Fibroblast of mammary gland (primary cell): Measurements from ENCODE around the gene TYMP.

Experiments used
- DNase-seq: peaks from one replicate; pipeline ENCODE4 v3.0.0-alpha.2; 2010; ENCODE audit warnings: low read depth
- H3K4me3 ChIP-seq: 2 replicates; pipeline ENCODE4 v1.5.1; 2011; ENCODE audit warnings: low read depth, mild to moderate bottlenecking, low read length, moderate library complexity; ENCODE audit not compliant: control insufficient read depth
- CTCF ChIP-seq: conservative IDR thresholded peaks from 2 replicates; pipeline ENCODE4 v1.5.1; 2011; ENCODE audit warnings: low read depth, low read length, inconsistent platforms; ENCODE audit not compliant: control insufficient read depth, insufficient read depth

Gene TYMP

GRCh38 chr22:50529897-50530579 is at the start of gene TYMP:
TYMP (minus strand) TSS chr22:50530012; CDS start chr22:50529709, 303 bp downstream.
- peak within 1 kb of the TSS; percentile 55 for H3K4me3 ChIP-seq
- DNase-seq: peak; percentile 81
- no peak for TF ChIP-seq CTCF

- DNase-seq: no peak
- TF ChIP-seq CTCF: no peak
- H3K4me3 ChIP-seq: no peak overlapping the region
These were observed 49.0 kb upstream of the TYMP start for GRCh38 chr22:50578776-50579310.

GRCh38 chr22:50577987-50578775 is 48.4 kb upstream of the TYMP start, which contains the start of gene CPT1B:
CPT1B (minus strand) TSS chr22:50578427; CDS start chr22:50577915, 512 bp downstream.
- DNase-seq: peak; percentile 25
- no peak for TF ChIP-seq CTCF
- H3K4me3 ChIP-seq: no peak within 1 kb of the TSS

GRCh38 chr22:50577697-50577986 is 47.8 kb upstream of the TYMP start:
- DNase-seq: no peak
- no peak for TF ChIP-seq CTCF
- H3K4me3 ChIP-seq: no peak overlapping the region

GRCh38 chr22:50576806-50577696 is 47.2 kb upstream of the TYMP start:
- no peak overlapping the region for H3K4me3 ChIP-seq
- TF ChIP-seq CTCF: no peak
- DNase-seq: no peak

GRCh38 chr22:50576070-50576469 is 46.3 kb upstream of the TYMP start:
- DNase-seq: peak; percentile 56
- peak; percentile 41 for TF ChIP-seq CTCF

More at GRCh38 chr22:50576070-50576469, 46.3 kb upstream of the TYMP start:
- no peak overlapping the region for H3K4me3 ChIP-seq
